ENCODE results near the gene NOC4L. TPM values are rescaled to one million over a fixed set of nuclear protein-coding genes. Genes with fewer than 3 reads are reported as not detected.

The NOC4L gene
- total and polyA plus RNA-seq, 2 donors (not counting 3 experiments of a cell fraction or from before 2014, with no cell fraction given): 19.4 to 29.4 TPM

DNA sequence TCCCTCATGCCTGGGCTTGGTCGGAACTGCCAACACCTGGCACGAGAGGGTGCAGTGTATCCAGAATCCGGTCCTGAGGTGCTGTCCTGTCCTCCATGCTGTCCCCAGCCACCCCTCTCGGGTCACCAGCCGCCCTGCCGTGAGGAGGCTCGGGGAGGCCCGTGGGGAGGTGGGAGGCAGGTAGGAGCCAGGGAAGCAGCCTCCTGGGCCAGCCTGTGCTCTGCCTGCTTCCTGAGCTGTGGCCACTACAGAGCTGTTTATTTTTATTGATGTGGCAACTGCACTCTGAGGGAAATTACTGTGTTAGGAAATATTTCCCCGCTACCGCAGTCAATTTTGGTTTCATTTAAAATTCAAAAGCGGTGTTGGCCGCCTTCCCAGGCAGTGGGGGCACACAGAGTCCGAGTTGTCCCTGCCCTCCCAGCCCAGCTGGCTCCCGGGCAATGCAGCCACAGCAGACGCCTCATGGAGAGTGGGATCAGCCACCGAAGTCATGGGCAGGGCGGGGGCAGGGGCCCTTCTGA, 18.3 kb downstream of the NOC4L start:
- no peaks in the 10 kb centered on the region for H3K36me3 ChIP-seq (ENCODE audit: control insufficient read depth in 2 of 2, extremely low read depth in 1 of 2, insufficient read depth in 2 of 2, low read length in 2 of 2)
- H3K9me3 ChIP-seq (replicated peaks; ENCODE audit: control insufficient read depth, insufficient read depth, low read length): no peaks in the 10 kb centered on the region
- H3K4me2 ChIP-seq (ENCODE audit: insufficient read depth, low read length): no peak overlapping the region
- no peaks in the 10 kb centered on the region for H3K9me1 ChIP-seq (replicated peaks; ENCODE audit: control insufficient read depth, extremely low read depth, insufficient read depth, low read length)
- no TSS peak for BruUV-seq (replicated peaks)
- ChIA-PET POLR2A (no interaction called here), CTCF (interaction anchor here (1.0 to 2.1 kb wide), 2 partner anchors 9 to 251 kb away, joined by 4 to 11 read pairs; no protein-coding TSS in a partner anchor)
- dilution Hi-C loops (cut with MboI; ENCODE audit: extremely low pct_ligation_motif_present, low sequenced_read_pairs) (no loop called here), intact Hi-C loops (cut with micrococcal nuclease) (no loop called here)
- H4K20me1 ChIP-seq (replicated peaks; ENCODE audit: control insufficient read depth, extremely low read depth, insufficient read depth, low read length): no peaks in the 10 kb centered on the region
- TF ChIP-seq GATA2 (IDR thresholded peaks at IDR 0.05; ENCODE audit: insufficient read depth, insufficient read length, low read depth, low read length): no peak
- no peak for TF ChIP-seq MYC (IDR thresholded peaks at IDR 0.05; ENCODE audit: low read depth, low read length)
- TF ChIP-seq, protein P1, sequence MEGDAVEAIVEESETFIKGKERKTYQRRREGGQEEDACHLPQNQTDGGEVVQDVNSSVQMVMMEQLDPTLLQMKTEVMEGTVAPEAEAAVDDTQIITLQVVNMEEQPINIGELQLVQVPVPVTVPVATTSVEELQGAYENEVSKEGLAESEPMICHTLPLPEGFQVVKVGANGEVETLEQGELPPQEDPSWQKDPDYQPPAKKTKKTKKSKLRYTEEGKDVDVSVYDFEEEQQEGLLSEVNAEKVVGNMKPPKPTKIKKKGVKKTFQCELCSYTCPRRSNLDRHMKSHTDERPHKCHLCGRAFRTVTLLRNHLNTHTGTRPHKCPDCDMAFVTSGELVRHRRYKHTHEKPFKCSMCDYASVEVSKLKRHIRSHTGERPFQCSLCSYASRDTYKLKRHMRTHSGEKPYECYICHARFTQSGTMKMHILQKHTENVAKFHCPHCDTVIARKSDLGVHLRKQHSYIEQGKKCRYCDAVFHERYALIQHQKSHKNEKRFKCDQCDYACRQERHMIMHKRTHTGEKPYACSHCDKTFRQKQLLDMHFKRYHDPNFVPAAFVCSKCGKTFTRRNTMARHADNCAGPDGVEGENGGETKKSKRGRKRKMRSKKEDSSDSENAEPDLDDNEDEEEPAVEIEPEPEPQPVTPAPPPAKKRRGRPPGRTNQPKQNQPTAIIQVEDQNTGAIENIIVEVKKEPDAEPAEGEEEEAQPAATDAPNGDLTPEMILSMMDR (IDR thresholded peaks at IDR 0.05; ENCODE audit: extremely low read depth in 1 of 2, insufficient read depth in 1 of 2, low read depth in 1 of 2, low read length in 2 of 2): no peak
- no peak for TF ChIP-seq POLR2AphosphoS5 (IDR thresholded peaks at IDR 0.05; ENCODE audit: insufficient read depth, low read depth, low read length)
- no peak for TF ChIP-seq POLR2A (IDR thresholded peaks at IDR 0.05; ENCODE audit: low read depth, low read length)
- TF ChIP-seq FOS (IDR thresholded peaks at IDR 0.05; ENCODE audit: borderline replicate concordance, insufficient read depth, low read length): no peak
- TF ChIP-seq, protein P2, sequence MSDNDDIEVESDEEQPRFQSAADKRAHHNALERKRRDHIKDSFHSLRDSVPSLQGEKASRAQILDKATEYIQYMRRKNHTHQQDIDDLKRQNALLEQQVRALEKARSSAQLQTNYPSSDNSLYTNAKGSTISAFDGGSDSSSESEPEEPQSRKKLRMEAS (IDR thresholded peaks at IDR 0.05; ENCODE audit: insufficient read depth, insufficient read length): no peak
- TF ChIP-seq EZH2 (IDR thresholded peaks at IDR 0.05; ENCODE audit: borderline replicate concordance, low read depth, low read length, severe bottlenecking): no peak
- TF ChIP-seq JUN (IDR thresholded peaks at IDR 0.05; ENCODE audit: borderline replicate concordance, insufficient read depth, insufficient read length, low read depth): no peak
- no peak overlapping the region for H3K27ac ChIP-seq (ENCODE audit: insufficient read depth, low read depth, low read length)
- H3K27me3 ChIP-seq (ENCODE audit: control insufficient read depth in 2 of 2, insufficient read depth in 2 of 2, low read length in 2 of 2): no peaks in the 10 kb centered on the region
- no peak overlapping the region for H2AFZ ChIP-seq (ENCODE audit: low read depth, low read length)
- H3K4me3 ChIP-seq (replicated peaks in 1 of 3; ENCODE audit: insufficient read depth in 1 of 3, low read depth in 1 of 3, low read length in 3 of 3): no peak overlapping the region
- no peak for DNase-seq (ENCODE audit: low read depth, low spot score)
- H3K79me2 ChIP-seq (ENCODE audit: control insufficient read depth, insufficient read depth, low read length): no peaks in the 10 kb centered on the region
- H3K9ac ChIP-seq (replicated peaks; ENCODE audit: extremely low read depth, insufficient read depth, low read length): no peak overlapping the region
- H3K4me1 ChIP-seq (ENCODE audit: control insufficient read depth, extremely low read depth, insufficient read depth, low read length): no peaks in the 10 kb centered on the region
- FAIRE-seq: no peak
